Fibroblast of gingiva (primary cell): ENCODE data around the gene SCYGR7.
A peak's percentile ranks its signal among the peaks of the same experiment; 100 is the strongest.

ENCODE experiments used
- DNase-seq: peaks from one replicate; pipeline ENCODE4 v3.0.0-alpha.2; 2011; ENCODE audit warnings: low read depth

The SCYGR7 gene

GRCh38 chr2:227759411-227760118, 31.4 kb downstream of the SCYGR7 start:
- DNase-seq, result no peak

DNA sequence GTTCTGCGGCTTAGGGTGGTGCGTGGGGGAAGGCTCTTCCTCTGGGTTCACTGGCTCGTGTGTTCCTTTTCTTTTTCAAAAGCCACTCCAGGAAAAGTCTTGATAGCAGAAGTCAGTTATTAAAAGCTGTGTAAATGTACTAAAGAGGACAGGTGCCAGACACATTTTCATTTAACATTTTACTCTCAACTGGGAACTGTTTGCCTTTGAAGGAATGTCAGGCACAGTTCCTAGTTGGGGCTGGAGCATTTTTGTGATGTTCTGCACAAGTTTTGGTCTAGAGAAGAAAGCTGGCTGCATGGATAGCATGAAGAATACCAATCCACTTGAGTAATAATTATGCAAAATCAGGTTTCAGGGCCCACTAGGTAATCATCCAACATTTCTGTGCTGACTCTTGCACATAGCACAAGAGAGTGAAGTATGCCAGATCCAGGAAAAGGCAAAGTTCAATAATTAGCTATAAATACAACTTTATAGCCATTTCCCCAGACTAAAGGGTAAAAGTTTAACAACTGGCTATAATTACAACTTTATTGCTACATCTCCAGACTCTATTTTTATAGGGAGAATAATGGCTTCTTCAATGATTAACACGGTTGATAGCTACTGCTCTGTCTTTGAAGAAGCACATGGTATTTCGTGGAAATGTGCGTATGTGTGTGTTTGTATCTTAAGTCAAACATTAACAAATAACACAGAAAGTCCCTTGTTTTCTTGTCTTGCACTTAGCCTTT, 33.8 kb downstream of the SCYGR7 start:
- DNase-seq, result peak; percentile 63

DNA sequence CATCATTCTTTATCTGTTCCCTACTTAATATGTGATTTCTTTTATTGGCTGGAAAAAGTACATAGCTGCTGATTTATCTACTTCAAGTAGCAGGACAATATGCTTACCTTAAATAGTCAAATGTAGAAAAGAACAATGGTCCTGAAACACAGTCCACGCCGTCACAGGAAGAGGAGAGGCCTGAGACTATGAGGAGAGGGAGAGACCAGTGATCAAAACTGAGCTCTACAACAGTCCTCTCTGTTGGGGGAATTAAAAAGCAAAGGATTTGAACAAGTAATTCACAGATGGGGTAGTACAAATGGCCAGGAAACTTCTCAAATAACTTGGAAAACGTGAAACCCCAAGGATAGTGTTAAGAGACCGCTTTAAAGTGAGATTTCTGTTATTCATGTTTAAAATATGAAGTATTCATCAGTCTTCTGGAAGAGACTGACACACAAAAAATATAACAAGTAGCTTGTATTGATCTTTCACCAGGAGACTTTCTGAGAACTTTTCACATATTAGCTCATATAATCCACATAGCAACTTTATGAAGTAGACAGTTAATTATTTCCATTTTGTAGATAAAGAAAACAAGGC, 37.7 kb downstream of the SCYGR7 start:
- DNase-seq, result no peak

- peak; percentile 58 for DNase-seq
Measured at GRCh38 chr2:227766373-227766883, 38.3 kb downstream of the SCYGR7 start.

GRCh38 chr2:227767830-227768229, 39.7 kb downstream of the SCYGR7 start:
- no peak for DNase-seq

GRCh38 chr2:227772197-227772661, 44.1 kb downstream of the SCYGR7 start:
- no peak for DNase-seq

DNA sequence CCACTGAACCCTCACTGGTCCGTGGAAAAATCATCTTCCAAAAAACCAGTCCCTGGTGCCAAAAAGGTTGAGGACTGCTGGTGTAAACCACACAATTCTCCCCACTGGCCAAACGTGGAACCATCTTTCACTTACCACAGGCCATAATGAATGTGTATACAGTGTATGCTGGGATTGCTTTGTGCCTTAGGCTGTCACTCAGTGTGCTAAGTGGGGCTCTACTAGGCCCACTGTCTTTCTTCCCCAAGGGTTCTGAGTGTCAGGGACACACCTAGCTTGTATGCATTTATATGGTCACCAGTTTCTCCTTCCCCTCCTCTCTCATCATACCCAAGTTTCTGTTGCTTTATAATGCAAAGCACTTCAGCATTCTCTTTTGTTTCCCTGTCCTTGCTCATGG, 44.8 kb downstream of the SCYGR7 start:
- no peak for DNase-seq

GRCh38 chr2:227774011-227774624, 46.0 kb downstream of the SCYGR7 start:
- no peak for DNase-seq

- no peak for DNase-seq
Measured at GRCh38 chr2:227774895-227775842, 47.0 kb downstream of the SCYGR7 start.
